HG03108 (cell line): ENCODE data around the gene ADARB2.

Experiments used
- ATAC-seq: cut with Tn5 transposase; IDR thresholded peaks from one replicate; pipeline ENCODE4 v1.9.1; 2021; ENCODE audit warnings: moderate library complexity; ENCODE audit not compliant: unreplicated experiment

The ADARB2 gene

GRCh38 chr10:1573981-1574380, 163.3 kb downstream of the ADARB2 start:
- no peak for ATAC-seq

GRCh38 chr10:1573334-1573969, 163.9 kb downstream of the ADARB2 start:
- no peak for ATAC-seq

GRCh38 chr10:1572519-1573333, 164.6 kb downstream of the ADARB2 start:
- no peak for ATAC-seq

- no peak for ATAC-seq
Observed at GRCh38 chr10:1571587-1572237, 165.6 kb downstream of the ADARB2 start.

GRCh38 chr10:1570416-1571051, 166.8 kb downstream of the ADARB2 start:
- ATAC-seq = no peak

GRCh38 chr10:1569208-1569607, 168.1 kb downstream of the ADARB2 start:
- ATAC-seq = no peak

GRCh38 chr10:1567742-1568495, 169.4 kb downstream of the ADARB2 start:
- no peak for ATAC-seq

GRCh38 chr10:1567152-1567551, 170.2 kb downstream of the ADARB2 start:
- ATAC-seq = no peak

- ATAC-seq = no peak
Observed at GRCh38 chr10:1564791-1565190, 172.5 kb downstream of the ADARB2 start.

GRCh38 chr10:1563028-1563427, 174.3 kb downstream of the ADARB2 start:
- ATAC-seq = no peak

- ATAC-seq = no peak
Observed at GRCh38 chr10:1561731-1562337, 175.5 kb downstream of the ADARB2 start.

GRCh38 chr10:1560535-1561192, 176.7 kb downstream of the ADARB2 start:
- ATAC-seq = no peak

GRCh38 chr10:1559761-1560160, 177.6 kb downstream of the ADARB2 start:
- no peak for ATAC-seq

GRCh38 chr10:1559311-1559710, 178.0 kb downstream of the ADARB2 start:
- no peak for ATAC-seq

GRCh38 chr10:1558906-1559305, 178.4 kb downstream of the ADARB2 start:
- ATAC-seq = no peak

- no peak for ATAC-seq
Observed at GRCh38 chr10:1557081-1557480, 180.2 kb downstream of the ADARB2 start.

GRCh38 chr10:1556496-1556895, 180.8 kb downstream of the ADARB2 start:
- no peak for ATAC-seq

GRCh38 chr10:1553951-1554350, 183.4 kb downstream of the ADARB2 start:
- ATAC-seq = no peak

GRCh38 chr10:1552881-1553670, 184.2 kb downstream of the ADARB2 start:
- no peak for ATAC-seq
